HuH-7.5 (cell line): ENCODE measurements around the gene IPMK.
"Not testable (repeated sequence)": the region's sequence is repeated elsewhere in the genome, so short reads cannot be mapped to it uniquely, and the experiment has no call there.

Source experiments
- DNase-seq: peaks from one replicate; pipeline ENCODE4 v3.0.0; 2011; ENCODE audit warnings: low spot score

The IPMK gene

GRCh38 chr10:58220769-58221451 is 46.8 kb downstream of the IPMK start:
- no peak for DNase-seq

DNA sequence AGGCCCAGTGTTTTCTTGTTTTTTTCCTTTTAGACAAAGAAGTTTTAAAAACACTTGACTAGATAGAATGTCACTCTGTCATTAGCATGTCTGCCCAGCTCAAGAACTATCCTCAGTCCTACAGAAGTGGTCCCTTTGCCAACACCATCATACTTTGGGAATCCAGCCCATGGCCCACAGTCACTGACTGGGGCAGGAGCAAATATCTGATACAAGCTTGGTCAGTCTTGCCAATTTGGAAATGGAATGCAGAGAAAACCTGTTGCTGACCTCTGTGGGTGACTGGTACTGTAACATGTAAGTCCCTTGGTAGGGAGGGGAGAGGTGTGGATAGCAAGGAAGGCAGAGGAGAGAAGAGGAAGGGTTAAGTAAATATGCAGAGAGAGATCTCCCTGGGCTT is 47.8 kb downstream of the IPMK start:
- no peak for DNase-seq

GRCh38 chr10:58217612-58218011 is 50.1 kb downstream of the IPMK start:
- no peak for DNase-seq

DNA sequence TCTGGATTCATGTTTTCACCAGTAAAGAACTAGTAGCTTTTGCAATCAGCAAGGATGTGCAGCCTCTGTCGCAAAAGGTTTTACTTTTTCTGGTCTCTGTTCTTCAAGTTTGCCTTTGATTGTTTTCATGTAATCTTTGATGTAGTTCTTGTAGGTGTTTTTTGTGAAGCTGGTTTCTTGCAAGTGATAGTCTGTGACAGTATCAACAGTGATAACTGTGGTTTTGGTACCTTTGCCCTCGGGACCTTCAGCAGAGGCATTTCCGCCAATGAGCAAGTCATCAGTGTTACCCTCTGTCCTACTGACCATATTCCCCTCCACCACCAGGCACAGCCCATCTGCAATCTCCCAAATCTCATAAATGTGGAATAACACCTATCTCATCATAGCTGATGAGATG is 55.1 kb downstream of the IPMK start:
- no peak for DNase-seq

GRCh38 chr10:58210160-58210559 is 57.5 kb downstream of the IPMK start:
- DNase-seq = no peak

DNA sequence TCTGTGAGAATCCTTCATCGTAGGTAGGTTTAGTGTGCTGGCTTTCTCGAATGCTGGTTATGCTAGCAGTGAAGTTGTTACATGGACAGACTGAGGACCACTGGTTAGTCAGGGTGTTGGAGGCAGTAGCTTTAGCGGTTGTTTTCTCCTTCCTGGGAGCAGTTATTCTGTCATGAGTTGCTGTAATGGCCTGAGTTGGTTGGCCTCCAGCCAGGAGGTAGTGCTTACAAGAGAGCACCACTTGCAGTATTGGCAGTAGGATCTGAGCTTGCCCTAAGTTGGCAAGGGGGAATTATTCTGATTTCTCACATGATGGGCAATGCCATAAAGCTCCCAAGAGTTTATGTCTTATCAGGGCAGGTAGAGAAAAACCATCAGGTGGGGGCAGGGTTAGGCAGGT is 58.0 kb downstream of the IPMK start:
- no peak for DNase-seq

GRCh38 chr10:58206251-58206650 is 61.4 kb downstream of the IPMK start:
- no peak for DNase-seq

- no peak for DNase-seq
Observed at GRCh38 chr10:58201704-58202103, 66.0 kb downstream of the IPMK start.

GRCh38 chr10:58189269-58189668 is 78.4 kb downstream of the IPMK start:
- no peak for DNase-seq

DNA sequence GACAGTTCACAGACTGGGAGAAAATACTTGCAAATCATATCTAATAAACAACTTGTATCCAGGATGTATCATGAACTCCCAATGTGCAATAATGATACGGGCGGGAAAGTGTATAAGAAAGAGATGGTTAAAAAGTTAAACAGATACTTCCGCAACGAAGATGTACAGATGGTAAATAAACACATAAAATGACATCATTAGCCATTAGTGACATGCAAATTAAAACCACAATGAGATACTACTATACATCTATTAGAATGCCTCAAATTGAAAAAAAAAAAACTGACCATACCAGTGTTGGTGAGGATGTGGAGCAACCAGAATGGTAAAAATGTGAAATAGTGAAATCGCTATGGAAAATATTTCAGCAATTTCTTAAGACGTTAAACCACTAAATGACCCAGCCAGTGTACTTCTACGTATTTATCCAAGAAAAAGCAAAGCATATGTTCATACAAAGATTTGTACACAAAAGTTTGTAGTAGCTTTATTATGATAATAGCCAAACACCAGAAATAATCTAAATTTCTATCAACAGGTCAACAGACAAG is 83.5 kb downstream of the IPMK start:
- no peak for DNase-seq

- DNase-seq = no peak
Observed at GRCh38 chr10:58180666-58181065, 87.0 kb downstream of the IPMK start.

- no peak for DNase-seq
Observed at GRCh38 chr10:58179238-58179637, 88.5 kb downstream of the IPMK start.

- no peak for DNase-seq
Observed at GRCh38 chr10:58178811-58179210, 88.9 kb downstream of the IPMK start.

- DNase-seq = no peak
Observed at GRCh38 chr10:58177362-58177947, 90.2 kb downstream of the IPMK start.

DNA sequence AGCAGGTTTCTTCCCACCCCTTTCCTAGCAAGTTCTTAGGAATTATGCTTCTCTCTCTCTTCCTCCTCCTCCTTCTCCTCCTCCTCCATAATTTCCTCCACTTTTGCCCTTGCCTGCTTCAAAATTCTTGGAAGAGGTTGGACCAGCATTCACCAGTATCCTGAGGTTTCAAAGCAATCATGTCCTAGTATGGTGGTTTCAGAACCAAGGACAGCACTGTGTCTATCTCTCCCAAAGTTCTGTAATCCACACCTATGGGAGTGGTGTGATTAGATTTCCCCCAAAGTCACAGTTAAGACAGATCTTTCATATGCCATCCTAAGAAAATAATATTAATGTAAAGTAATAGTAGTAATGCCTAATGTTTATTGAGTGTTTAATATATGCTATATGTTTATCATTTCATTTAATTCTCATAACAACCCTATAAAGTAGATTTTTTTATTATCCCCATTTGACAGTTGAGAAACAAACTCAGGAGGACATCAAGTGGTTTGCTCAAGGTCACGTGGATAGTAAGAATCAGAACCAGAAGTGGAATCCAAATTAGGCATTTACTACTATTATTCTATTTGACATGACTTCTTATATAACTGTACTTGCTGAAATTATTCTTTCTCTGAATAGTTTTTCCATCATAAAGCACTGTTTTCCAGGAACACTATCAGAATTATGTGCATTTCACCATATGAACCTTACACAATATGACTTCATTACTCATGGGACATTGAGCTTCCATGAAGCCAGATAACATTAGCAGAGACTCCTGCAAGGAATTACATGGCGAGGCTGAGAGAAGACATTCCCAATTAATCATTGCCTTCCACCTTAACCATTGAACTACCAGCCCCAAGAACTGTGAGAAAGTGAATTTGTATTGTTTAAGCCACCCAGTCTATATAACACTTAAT is 91.4 kb downstream of the IPMK start:
- no peak for DNase-seq

GRCh38 chr10:58174831-58175230 is 92.9 kb downstream of the IPMK start:
- no peak for DNase-seq

DNA sequence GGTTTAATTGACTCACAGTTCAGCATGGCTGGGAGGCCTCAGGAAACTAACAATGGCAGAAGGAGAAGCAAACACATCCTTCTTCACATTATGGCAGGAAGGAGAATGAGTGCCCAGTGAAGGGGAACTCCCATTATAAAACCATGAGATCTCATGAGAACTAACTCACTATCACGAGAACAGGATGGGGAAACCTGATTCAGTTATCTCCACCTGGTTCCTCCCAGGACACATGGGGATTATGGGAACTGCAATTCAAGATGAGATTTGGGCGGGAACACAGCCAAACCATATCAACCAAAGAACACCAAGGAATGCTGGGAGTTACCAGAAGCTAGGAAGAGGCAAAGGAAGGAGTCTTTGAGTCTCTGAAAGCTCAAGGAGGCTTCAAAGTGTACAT is 94.3 kb downstream of the IPMK start:
- DNase-seq = no peak

DNA sequence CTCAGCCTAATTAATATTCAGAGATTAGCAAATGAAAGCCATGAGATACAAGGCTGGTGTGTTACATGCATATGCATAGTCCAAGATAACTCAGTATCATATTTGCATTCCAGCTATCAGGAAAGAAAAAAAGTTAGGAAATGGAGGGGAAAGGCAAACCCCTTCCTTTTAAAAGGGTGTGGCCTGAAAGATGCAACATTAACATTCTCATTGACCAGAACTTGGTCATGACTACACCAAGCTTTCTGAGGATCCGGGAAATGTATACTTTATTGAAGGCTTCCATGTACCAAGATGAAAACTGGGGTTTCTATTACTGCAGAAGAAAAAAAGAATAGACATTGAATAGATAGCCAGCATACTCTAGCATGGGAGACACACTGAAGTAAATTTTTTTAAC is 96.5 kb downstream of the IPMK start:
- DNase-seq = no peak

DNA sequence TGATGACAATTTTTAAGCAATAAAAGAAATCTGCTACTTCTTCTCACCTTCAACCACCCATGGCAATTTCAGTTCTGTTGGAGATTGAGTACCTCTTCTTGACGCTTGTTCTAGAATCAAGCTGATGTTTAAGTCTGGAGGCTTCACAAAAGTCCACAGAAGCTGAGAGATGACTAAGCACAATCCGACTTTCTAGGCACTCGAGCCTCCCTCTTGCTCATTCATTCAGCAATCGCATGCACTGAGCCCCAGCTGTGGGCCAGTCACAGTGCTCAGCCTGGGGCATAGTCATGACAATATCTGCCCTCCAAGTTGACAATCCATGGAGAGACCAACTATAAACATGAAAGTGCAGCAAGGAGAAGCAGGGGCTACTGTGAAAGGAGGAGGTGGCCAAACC is 103.2 kb downstream of the IPMK start:
- no peak for DNase-seq

- no peak for DNase-seq
Observed at GRCh38 chr10:58158806-58159205, 108.9 kb downstream of the IPMK start.

GRCh38 chr10:58157076-58157766 is 110.5 kb downstream of the IPMK start:
- DNase-seq = no peak

DNA sequence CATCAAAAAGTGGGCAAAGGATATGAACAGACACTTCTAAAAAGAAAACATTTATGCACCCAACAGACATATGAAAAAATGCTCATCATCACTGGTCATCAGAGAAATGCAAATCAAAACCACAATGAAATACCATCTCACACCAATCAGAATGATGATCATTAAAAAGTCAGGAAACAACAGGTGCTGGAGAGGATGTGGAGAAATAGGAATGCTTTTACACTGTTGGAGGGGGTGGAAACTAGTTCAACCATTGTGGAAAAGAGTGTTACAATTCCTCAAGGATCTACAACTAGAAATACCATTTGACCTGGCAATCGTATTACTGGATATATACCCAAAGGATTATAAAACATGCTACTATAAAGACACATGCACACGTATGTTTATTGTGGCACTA is 111.8 kb downstream of the IPMK start:
- DNase-seq = not testable (repeated sequence)
